Measurements from ENCODE around the gene F11.

- TF ChIP-seq, protein P1, sequence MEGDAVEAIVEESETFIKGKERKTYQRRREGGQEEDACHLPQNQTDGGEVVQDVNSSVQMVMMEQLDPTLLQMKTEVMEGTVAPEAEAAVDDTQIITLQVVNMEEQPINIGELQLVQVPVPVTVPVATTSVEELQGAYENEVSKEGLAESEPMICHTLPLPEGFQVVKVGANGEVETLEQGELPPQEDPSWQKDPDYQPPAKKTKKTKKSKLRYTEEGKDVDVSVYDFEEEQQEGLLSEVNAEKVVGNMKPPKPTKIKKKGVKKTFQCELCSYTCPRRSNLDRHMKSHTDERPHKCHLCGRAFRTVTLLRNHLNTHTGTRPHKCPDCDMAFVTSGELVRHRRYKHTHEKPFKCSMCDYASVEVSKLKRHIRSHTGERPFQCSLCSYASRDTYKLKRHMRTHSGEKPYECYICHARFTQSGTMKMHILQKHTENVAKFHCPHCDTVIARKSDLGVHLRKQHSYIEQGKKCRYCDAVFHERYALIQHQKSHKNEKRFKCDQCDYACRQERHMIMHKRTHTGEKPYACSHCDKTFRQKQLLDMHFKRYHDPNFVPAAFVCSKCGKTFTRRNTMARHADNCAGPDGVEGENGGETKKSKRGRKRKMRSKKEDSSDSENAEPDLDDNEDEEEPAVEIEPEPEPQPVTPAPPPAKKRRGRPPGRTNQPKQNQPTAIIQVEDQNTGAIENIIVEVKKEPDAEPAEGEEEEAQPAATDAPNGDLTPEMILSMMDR (IDR thresholded peaks at IDR 0.05 in 8 of 11, conservative IDR thresholded peaks at IDR 0.05 in 3 of 11): no peak
- no peak for TF ChIP-seq POLR2AphosphoS5 (IDR thresholded peaks at IDR 0.05)
These were observed 7.7 kb upstream of the F11 start for GRCh38 chr4:186258216-186258811.
